ENCODE measurements around the gene CLDND2. TPM values are rescaled to one million over a fixed set of nuclear protein-coding genes. Genes with fewer than 3 reads are reported as not detected.
A peak's percentile ranks its signal among the peaks of the same experiment; 100 is the strongest.

The CLDND2 gene
- total and polyA plus RNA-seq, 2 experiments from 2014 or later, result 7.7 TPM; not detected in 1

DNA sequence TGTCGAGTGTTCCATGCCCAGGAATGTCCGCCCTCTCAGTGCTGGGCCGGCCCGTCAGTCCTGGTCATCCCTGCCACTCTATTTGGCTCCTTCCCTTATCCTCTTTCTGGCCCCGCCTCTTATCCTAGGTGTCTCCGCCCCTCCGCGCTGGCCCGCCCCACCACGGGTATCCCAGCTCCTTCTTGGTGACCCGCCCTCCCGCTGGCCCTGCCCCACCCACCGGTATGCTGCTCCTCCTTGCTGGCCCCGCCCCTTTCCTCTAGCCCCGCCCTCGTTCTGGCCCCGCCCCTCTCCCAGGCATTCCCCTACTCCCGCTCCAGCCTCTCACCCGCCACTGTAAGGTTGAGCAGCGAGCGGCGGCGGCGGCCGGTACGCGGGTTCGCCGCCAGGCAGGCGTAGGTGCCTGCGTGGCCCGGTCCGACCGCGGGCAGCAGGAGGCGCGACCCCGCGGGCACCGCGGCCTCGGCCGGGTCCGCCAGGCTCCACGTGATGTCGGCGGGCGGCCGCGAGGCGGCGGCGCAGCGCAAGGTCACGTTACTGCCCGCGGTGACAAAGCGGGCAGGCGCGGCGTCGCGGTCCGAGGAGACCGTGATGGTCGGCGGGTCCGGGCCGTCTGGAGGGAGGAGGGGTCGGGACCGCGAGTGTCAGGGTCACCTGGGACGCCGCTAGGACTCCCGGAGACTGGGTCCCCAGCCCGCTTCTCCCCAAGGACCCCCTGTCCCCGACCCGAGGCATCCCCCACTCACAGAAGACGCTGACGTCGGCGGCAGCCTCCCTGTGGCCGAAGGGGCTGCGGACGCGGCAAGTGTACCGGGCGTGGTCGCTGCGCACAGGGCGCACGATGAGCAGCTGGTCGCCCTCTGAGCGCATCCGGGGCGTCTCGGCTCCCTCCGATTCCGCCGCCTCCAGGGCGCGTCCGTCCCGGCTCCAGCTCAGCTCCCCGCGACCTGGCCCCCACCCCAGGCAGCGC lies 28.8 kb downstream of the CLDND2 start:
- H3K36me3 Mint-ChIP-seq (ENCODE audit: low read depth), result peaks cover 7% of the 10 kb centered on the region
- ATAC-seq, result peak; percentile 77
- Histone ChIP-seq H4K20me1 (replicated peaks; ENCODE audit: insufficient read depth) (no peaks in the 10 kb centered on the region), H3K4me3 (peak overlapping the region; percentile 62), H3K27me3 (ENCODE audit: insufficient read depth) (peaks cover 16% of the 10 kb centered on the region), H3F3A (replicated peaks; ENCODE audit: low read depth) (no peaks in the 10 kb centered on the region), H3K4me2 (peak overlapping the region; percentile 88), H3K9me2 (ENCODE audit: insufficient read depth) (no peaks in the 10 kb centered on the region), H3K4me1 (ENCODE audit: insufficient read depth) (peaks cover 24% of the 10 kb centered on the region), H3K79me2 (replicated peaks; ENCODE audit: insufficient read depth) (no peaks in the 10 kb centered on the region), H3K27ac (ENCODE audit: low read depth) (peak overlapping the region; percentile 71), H2AFZ (peak overlapping the region; percentile 77), H3K36me3 (ENCODE audit: insufficient read depth) (no peaks in the 10 kb centered on the region)
- peak overlapping the region; percentile 88 for H3K4me3 Mint-ChIP-seq
- peak; percentile 74 for TF ChIP-seq POLR2AphosphoS5 (IDR thresholded peaks at IDR 0.05; ENCODE audit: low read depth)
- no peak for TF ChIP-seq ZNF114 (CRISPR knock-in tag; IDR thresholded peaks at IDR 0.05)
- TF ChIP-seq, protein P1, sequence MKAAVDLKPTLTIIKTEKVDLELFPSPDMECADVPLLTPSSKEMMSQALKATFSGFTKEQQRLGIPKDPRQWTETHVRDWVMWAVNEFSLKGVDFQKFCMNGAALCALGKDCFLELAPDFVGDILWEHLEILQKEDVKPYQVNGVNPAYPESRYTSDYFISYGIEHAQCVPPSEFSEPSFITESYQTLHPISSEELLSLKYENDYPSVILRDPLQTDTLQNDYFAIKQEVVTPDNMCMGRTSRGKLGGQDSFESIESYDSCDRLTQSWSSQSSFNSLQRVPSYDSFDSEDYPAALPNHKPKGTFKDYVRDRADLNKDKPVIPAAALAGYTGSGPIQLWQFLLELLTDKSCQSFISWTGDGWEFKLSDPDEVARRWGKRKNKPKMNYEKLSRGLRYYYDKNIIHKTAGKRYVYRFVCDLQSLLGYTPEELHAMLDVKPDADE (IDR thresholded peaks at IDR 0.05), result peak; percentile 19; the same call in 1 of the 2 replicates
- peak; percentile 41; the same call in 1 of the 2 replicates for TF ChIP-seq CREB1 (CRISPR knock-in tag; IDR thresholded peaks at IDR 0.05; ENCODE audit: low read depth)
- TF ChIP-seq JUNB (IDR thresholded peaks at IDR 0.05; ENCODE audit: unreplicated experiment), result no peak
- TF ChIP-seq EZH2 (IDR thresholded peaks at IDR 0.05; ENCODE audit: low read depth, unreplicated experiment), result no peak
- no peak for TF ChIP-seq NANOG (IDR thresholded peaks at IDR 0.05; ENCODE audit: borderline replicate concordance)
- no peak for TF ChIP-seq ZNF331 (CRISPR knock-in tag; IDR thresholded peaks at IDR 0.05; ENCODE audit: low read depth)
- no peak for TF ChIP-seq EZH2phosphoT487 (IDR thresholded peaks at IDR 0.05; ENCODE audit: unreplicated experiment)
- TF ChIP-seq, protein P2, sequence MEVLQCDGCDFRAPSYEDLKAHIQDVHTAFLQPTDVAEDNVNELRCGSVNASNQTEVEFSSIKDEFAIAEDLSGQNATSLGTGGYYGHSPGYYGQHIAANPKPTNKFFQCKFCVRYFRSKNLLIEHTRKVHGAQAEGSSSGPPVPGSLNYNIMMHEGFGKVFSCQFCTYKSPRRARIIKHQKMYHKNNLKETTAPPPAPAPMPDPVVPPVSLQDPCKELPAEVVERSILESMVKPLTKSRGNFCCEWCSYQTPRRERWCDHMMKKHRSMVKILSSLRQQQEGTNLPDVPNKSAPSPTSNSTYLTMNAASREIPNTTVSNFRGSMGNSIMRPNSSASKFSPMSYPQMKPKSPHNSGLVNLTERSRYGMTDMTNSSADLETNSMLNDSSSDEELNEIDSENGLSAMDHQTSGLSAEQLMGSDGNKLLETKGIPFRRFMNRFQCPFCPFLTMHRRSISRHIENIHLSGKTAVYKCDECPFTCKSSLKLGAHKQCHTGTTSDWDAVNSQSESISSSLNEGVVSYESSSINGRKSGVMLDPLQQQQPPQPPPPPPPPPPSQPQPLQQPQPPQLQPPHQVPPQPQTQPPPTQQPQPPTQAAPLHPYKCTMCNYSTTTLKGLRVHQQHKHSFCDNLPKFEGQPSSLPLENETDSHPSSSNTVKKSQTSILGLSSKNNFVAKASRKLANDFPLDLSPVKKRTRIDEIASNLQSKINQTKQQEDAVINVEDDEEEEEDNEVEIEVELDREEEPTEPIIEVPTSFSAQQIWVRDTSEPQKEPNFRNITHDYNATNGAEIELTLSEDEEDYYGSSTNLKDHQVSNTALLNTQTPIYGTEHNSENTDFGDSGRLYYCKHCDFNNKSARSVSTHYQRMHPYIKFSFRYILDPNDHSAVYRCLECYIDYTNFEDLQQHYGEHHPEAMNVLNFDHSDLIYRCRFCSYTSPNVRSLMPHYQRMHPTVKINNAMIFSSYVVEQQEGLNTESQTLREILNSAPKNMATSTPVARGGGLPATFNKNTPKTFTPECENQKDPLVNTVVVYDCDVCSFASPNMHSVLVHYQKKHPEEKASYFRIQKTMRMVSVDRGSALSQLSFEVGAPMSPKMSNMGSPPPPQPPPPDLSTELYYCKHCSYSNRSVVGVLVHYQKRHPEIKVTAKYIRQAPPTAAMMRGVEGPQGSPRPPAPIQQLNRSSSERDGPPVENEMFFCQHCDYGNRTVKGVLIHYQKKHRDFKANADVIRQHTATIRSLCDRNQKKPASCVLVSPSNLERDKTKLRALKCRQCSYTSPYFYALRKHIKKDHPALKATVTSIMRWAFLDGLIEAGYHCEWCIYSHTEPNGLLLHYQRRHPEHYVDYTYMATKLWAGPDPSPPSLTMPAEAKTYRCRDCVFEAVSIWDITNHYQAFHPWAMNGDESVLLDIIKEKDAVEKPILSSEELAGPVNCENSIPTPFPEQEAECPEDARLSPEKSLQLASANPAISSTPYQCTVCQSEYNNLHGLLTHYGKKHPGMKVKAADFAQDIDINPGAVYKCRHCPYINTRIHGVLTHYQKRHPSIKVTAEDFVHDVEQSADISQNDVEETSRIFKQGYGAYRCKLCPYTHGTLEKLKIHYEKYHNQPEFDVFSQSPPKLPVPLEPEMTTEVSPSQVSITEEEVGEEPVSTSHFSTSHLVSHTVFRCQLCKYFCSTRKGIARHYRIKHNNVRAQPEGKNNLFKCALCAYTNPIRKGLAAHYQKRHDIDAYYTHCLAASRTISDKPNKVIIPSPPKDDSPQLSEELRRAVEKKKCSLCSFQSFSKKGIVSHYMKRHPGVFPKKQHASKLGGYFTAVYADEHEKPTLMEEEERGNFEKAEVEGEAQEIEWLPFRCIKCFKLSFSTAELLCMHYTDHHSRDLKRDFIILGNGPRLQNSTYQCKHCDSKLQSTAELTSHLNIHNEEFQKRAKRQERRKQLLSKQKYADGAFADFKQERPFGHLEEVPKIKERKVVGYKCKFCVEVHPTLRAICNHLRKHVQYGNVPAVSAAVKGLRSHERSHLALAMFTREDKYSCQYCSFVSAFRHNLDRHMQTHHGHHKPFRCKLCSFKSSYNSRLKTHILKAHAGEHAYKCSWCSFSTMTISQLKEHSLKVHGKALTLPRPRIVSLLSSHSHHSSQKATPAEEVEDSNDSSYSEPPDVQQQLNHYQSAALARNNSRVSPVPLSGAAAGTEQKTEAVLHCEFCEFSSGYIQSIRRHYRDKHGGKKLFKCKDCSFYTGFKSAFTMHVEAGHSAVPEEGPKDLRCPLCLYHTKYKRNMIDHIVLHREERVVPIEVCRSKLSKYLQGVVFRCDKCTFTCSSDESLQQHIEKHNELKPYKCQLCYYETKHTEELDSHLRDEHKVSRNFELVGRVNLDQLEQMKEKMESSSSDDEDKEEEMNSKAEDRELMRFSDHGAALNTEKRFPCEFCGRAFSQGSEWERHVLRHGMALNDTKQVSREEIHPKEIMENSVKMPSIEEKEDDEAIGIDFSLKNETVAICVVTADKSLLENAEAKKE (CRISPR knock-in tag; IDR thresholded peaks at IDR 0.05), result no peak
- TF ChIP-seq, protein P3, sequence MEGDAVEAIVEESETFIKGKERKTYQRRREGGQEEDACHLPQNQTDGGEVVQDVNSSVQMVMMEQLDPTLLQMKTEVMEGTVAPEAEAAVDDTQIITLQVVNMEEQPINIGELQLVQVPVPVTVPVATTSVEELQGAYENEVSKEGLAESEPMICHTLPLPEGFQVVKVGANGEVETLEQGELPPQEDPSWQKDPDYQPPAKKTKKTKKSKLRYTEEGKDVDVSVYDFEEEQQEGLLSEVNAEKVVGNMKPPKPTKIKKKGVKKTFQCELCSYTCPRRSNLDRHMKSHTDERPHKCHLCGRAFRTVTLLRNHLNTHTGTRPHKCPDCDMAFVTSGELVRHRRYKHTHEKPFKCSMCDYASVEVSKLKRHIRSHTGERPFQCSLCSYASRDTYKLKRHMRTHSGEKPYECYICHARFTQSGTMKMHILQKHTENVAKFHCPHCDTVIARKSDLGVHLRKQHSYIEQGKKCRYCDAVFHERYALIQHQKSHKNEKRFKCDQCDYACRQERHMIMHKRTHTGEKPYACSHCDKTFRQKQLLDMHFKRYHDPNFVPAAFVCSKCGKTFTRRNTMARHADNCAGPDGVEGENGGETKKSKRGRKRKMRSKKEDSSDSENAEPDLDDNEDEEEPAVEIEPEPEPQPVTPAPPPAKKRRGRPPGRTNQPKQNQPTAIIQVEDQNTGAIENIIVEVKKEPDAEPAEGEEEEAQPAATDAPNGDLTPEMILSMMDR (conservative IDR thresholded peaks at IDR 0.05; ENCODE audit: low read depth in 2 of 2), result peak in 1 of 2 experiments; percentile 36; a peak in 2 of 4 replicates
- TF ChIP-seq, protein P4, sequence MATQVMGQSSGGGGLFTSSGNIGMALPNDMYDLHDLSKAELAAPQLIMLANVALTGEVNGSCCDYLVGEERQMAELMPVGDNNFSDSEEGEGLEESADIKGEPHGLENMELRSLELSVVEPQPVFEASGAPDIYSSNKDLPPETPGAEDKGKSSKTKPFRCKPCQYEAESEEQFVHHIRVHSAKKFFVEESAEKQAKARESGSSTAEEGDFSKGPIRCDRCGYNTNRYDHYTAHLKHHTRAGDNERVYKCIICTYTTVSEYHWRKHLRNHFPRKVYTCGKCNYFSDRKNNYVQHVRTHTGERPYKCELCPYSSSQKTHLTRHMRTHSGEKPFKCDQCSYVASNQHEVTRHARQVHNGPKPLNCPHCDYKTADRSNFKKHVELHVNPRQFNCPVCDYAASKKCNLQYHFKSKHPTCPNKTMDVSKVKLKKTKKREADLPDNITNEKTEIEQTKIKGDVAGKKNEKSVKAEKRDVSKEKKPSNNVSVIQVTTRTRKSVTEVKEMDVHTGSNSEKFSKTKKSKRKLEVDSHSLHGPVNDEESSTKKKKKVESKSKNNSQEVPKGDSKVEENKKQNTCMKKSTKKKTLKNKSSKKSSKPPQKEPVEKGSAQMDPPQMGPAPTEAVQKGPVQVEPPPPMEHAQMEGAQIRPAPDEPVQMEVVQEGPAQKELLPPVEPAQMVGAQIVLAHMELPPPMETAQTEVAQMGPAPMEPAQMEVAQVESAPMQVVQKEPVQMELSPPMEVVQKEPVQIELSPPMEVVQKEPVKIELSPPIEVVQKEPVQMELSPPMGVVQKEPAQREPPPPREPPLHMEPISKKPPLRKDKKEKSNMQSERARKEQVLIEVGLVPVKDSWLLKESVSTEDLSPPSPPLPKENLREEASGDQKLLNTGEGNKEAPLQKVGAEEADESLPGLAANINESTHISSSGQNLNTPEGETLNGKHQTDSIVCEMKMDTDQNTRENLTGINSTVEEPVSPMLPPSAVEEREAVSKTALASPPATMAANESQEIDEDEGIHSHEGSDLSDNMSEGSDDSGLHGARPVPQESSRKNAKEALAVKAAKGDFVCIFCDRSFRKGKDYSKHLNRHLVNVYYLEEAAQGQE (IDR thresholded peaks at IDR 0.05; ENCODE audit: unreplicated experiment), result peak; percentile 22
- TF ChIP-seq STAT1 (IDR thresholded peaks at IDR 0.05; ENCODE audit: unreplicated experiment), result no peak
- peaks cover 28% of the 10 kb centered on the region for H3K4me1 Mint-ChIP-seq
- peak overlapping the region; percentile 96 for H3K27ac Mint-ChIP-seq
- peaks cover 24% of the 10 kb centered on the region for H3K27me3 Mint-ChIP-seq (ENCODE audit: insufficient read depth, low read depth, poor library complexity)
- peak; percentile 99 for DNase-seq (ENCODE audit: low spot score)
- H3K9me3 Mint-ChIP-seq, result no peaks in the 10 kb centered on the region

Measured in GM23338 (cell line).